IPS-NIHi11 (cell line): ENCODE measurements around the gene GSK3A.

Source experiments
- DNase-seq: peaks from one replicate; pipeline ENCODE4 v3.0.0; 2012; ENCODE audit warnings: mixed read lengths, low spot score

GSK3A gene

GRCh38 chr19:42280815-42281145 lies 38.4 kb upstream of the GSK3A start:
- DNase-seq = no peak

GRCh38 chr19:42279902-42280814 lies 37.8 kb upstream of the GSK3A start:
- DNase-seq = peak; percentile 93

DNA sequence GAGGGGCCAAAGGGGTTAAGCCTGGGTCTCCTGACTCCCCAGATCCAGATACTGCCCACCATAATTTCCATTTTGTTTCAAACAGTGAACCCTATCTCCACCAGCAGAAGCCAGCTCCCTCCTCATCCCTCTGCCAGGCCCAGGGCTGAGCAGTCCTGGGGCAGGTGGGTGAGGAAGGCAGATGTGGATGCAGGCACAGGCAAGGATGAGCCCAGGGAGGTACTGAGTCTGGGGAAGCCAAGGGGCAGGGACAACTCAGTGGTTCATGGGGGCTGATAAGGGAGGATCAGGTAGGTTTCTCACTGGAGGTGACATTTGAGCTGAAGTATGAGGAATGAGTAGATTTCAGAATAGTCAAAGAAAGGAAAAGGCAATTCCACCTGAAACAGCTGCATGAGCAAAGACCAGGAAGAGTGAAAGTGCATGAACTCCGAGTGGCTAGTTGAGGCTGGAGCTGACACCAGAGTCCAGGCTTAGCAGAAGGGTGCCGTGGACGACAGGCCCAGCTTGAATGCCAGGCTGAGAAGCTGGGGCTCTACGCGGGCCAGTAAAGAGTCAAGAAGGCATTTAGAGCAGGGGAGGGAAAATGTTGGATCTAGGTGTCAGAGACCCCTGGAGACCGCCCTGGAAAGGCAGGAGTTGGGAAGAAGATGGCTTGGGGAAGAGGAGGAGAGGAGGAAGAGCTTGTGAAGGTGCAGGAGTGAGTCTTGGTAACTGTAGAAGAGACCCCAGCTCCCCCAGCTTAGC lies 36.9 kb upstream of the GSK3A start:
- no peak for DNase-seq

GRCh38 chr19:42278452-42279154 lies 36.2 kb upstream of the GSK3A start:
- DNase-seq = no peak

GRCh38 chr19:42277821-42278451 lies 35.5 kb upstream of the GSK3A start:
- no peak for DNase-seq

- DNase-seq = no peak
Observed at GRCh38 chr19:42276821-42277220, 34.4 kb upstream of the GSK3A start.

- DNase-seq = no peak
Observed at GRCh38 chr19:42276284-42276683, 33.9 kb upstream of the GSK3A start.

DNA sequence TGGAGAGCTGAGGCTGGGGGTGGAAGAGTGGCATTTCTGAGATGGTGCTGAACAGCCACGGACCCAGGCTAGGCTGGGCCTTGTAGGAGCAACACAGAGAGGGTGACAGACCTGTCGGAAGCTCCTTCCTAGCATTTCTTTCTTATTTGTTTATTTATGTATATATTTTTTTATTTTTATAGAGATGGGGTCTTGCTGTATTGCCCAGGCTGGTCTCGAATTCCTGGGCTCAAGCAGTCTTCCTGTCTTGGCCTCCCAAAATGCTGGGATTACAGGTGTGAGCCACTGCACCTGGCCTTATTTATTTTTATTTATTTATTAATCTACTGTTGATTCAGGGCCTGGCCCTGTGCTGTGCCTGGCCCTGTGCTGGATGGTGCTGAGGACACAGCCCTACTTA lies 33.1 kb upstream of the GSK3A start:
- no peak for DNase-seq

DNA sequence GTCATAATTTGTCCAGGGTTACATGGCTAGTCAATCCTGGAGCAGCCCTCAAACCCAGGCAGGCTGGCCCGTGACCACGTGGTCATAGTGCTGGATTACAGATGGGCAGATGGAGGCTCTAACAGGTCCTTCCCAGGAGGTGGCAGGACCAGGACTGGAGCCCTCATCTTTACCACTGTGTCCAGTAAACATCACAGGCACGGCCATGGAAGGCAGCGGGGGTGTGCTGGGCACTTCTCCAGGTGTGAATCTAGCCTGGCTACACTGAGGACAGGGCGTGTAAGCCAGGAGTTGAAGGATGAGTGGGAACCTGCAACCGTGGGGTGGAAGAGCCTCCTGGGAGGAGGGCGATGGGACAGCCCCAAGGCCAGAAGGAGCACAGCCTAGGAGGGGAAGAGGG lies 32.7 kb upstream of the GSK3A start:
- DNase-seq = no peak

DNA sequence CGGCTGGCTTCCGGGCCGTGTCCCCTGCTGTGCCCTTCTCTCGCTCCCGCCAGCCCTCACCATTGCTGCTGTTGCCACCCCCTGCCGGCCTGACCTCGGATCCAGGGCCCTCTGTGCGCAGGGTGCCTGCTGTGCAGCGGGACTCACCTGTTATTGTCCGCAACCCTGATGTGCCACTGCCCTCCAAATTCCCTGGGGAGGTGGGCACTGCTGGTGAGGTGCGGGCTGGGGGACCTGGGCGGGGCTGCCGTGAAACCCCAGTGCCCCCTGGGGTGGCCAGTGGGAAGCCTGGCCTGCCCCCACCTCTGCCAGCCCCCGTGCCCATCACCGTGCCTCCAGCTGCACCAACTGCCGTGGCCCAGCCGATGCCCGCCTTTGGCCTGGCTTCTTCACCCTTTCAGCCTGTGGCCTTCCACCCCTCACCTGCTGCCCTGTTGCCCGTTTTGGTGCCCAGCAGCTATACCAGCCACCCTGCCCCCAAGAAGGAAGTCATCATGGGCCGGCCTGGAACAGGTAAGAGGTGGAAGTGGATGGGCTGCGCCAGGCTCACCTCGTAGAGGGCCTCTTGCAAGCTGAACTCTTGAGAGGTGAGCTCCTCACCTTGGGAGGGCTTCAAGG lies 31.8 kb upstream of the GSK3A start:
- DNase-seq = no peak

DNA sequence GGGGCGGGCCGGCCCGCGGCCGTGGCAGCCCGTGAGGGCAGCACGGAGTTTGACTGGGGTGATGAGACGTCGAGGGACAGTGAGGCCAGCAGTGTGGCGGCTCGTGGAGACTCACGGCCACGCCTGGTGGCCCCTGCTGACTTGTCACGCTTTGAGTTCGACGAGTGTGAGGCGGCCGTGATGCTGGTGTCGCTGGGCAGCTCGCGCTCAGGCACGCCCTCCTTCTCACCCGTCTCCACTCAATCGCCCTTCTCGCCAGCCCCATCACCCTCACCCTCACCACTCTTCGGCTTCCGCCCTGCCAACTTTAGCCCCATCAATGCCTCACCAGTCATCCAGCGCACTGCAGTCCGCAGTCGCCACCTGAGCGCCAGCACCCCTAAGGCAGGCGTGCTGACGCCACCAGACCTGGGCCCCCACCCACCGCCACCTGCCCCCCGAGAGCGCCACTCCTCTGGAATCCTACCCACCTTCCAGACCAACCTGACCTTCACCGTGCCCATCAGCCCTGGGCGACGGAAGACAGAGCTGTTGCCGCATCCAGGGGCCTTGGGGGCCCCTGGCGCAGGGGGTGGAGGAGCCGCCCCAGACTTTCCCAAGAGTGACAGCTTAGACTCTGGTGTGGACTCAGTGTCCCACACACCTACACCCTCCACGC lies 31.1 kb upstream of the GSK3A start:
- no peak for DNase-seq

- no peak for DNase-seq
Observed at GRCh38 chr19:42272989-42273406, 30.6 kb upstream of the GSK3A start.

- no peak for DNase-seq
Observed at GRCh38 chr19:42272535-42272897, 30.1 kb upstream of the GSK3A start.

DNA sequence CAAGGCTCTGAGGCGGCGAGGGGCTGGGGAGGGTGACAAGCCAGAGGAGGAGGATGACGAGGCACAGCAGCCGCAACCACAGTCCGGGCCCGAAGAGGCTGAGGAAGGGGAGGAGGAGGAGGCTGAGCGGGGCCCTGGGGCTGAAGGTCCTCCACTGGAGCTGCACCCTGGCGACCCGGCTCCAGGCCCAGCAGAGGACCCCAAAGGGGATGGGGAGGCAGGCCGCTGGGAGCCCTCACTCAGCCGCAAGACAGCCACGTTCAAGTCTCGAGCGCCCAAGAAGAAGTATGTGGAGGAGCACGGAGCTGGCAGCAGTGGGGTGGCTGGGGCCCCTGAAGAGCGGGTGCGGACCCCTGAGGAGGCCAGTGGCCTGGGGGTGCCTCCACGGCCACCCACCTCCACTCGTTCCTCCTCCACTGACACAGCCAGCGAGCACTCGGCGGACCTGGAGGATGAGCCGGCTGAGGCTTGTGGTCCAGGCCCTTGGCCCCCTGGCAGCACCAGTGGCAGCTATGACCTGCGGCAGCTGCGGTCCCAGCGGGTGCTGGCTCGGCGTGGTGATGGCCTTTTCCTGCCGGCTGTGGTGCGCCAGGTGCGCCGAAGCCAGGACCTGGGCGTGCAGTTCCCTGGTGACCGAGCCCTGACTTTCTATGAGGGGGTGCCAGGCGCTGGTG lies 29.6 kb upstream of the GSK3A start:
- DNase-seq = no peak

DNA sequence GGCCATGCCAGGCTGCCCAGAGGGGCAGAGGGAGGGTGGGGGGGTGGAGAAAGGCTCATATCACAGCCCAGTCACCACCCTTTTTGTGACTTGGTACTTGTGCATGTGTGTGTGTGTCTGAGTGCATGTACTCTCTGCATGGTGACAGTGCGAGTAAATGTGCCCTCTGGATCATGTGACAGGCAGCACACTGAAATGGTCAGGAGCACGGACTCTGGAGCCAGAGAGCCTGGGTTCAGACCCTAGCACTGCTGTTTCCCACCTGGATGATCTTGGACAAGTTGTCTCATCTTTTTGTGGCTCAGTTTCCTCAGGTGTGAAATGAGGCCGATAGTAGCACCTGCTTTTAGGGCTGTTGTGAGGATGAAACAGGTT lies 28.6 kb upstream of the GSK3A start:
- DNase-seq = no peak

DNA sequence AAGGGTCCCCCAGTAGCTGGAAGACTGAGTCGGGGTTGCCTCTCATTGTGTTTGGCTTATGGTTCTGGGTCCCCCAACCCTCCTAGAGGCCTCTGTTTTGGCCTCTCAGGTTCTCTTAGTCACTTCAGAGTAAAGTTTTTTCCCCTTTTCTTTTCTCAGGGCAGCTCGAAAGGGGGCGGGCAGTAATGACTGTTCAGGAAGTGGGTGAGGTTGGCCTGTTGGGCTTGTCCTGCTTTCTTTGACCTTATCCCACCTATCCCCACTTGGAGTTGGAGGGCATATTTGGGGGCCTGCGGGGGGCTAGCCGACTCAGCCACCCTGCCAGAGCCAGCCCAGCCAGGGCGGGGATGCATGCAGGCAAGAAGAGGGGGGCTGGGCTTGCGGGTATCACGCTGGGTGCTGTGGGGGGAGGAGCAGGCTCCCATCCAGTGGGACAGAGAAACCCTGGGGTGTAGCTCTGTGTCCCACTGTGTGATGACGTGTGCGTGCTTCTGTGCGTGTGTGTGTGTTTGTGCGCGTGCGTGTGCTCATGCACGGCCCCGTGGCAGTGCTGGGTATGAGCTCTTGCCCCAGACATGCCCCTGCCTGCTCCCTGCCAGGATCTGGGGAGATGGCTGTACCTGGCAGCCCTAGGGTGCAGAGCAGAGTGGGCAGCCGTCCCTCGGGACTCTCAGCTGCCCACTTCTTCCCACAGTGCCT lies 28.1 kb upstream of the GSK3A start:
- DNase-seq = no peak

DNA sequence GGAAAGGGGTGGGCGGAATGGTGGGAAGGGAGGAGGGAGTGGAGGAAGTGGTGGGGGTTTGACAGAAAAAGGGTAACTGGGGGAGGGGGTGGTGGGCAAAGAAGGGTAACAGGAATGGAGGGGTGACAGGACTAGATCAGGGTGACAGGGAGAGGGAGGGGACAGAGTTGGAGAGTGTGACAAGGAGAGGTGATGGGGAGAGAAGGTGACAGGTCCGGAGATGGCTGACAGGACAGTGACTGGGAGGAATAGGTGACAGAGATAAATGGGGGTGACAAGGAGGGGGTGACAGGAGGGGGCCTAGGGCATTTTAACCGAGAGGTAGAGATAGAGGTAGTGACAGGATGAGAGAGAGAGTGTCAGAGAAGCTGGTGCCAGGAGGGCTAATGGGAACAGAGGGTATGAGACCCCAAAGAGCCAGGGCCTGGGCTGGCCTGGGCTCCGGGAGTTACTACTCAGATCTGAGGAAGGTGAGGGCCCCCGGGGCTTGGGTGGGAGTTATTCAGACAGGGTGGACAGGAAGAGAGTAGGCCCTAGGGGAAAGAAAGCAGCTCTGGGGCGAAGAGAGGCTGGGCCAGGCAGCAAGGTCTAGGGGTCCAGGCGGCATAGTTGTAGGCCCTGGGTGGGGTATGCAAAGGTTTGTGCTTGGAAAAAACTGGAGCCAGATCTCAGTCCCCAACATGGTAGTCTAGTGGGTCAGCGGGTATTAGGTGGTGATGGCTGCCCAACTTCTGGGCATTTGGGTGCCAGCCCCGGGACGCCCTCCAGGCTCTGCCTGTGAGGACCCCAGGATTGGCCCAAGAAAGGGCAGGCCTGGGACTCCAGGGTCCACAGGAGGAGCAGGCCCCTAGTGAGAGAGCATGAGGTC lies 27.3 kb upstream of the GSK3A start:
- no peak for DNase-seq

DNA sequence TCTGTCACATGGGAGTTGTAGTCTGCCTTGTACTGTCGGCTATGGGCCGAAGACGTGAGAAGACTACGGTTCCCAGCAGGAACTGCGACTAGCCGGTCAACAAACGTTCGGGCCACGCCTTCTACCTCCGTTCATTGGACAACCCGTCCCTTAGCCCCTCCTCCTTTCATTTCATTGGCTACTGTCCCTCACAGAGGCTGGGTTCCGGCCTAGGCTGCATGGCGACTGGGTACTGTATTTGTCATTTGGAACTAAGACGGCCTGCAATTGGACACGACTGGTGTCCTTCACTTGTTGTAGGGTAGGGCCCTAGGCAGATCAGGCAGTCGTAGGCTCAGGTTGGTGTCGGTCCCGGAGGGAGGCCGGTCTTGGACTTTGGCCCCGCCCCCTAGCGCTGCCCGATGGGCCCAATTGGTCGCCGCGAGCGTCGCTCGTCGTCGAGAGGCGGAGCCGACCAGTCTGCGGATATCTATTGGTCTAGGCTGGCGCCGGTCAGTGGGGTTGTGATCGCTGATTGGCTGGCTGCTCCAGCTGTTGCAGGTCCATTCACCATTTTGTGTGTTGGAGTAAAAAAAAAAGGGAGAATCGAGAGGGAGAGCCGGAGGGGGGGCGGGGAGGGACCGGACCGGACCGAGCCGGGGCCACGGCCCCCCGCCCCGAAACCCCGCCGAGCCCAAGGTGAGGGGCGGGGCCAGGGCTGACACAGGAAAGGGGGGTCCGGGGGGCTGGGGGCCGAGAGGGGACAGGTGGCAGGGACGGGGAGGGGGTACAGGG lies 26.5 kb upstream of the GSK3A start, which contains the start of gene CIC:
CIC (plus strand) TSS at position 549 of the 774 bp plus-strand sequence. CDS start 2,532 bp downstream, outside the sequence.
- peak; percentile 96 for DNase-seq
